Panc1 (cell line): ENCODE measurements around the gene VAV3. TPM values are rescaled to one million over a fixed set of nuclear protein-coding genes. Genes with fewer than 3 reads are reported as not detected.

ENCODE experiments used
- ATAC-seq: fragments of 200-7000 bp; cut with Tn5 transposase; 2 replicates; pipeline ENCODE4 v1.9.1; 2020; ENCODE audit warnings: mild to moderate bottlenecking, moderate library complexity
- BruUV-seq: library from RNA; stranded (reverse); fragments of 400-500 nt; replicated peaks from 2 replicates; lab custom pipeline; 2021; lab: Mats Ljungman, UMichigan
- CTCF ChIA-PET: fragments of 300-600 bp; sonication (Branson Sonifier 250); formaldehyde crosslinking; loops from one replicate; lab custom pipeline; 2022; ENCODE audit warnings: antibody characterized with exemption; lab: Charles Lee
- POLR2A ChIA-PET: fragments of 300-600 bp; sonication (Branson Sonifier 250); formaldehyde crosslinking; loops from one replicate; lab custom pipeline; 2022; ENCODE audit warnings: antibody characterized with exemption; lab: Charles Lee
- DNase-seq: peaks from one replicate; pipeline ENCODE4 v3.0.0-alpha.2; 2010; ENCODE audit warnings: low read depth, low spot score
- H3K27ac ChIP-seq: 2 replicates; pipeline ENCODE4 v1.5.1; 2011; ENCODE audit warnings: mild to moderate bottlenecking, low read length, inconsistent platforms
- H3K27me3 ChIP-seq: fragments of 200-500 bp; sonication (Bioruptor generic); 2 replicates; pipeline ENCODE4 v1.6.0; 2014; ENCODE audit warnings: low read length, inconsistent platforms; ENCODE audit not compliant: control insufficient read depth, insufficient read depth
- H3K36me3 ChIP-seq: fragments of 200-500 bp; sonication (Bioruptor generic); 2 replicates; pipeline ENCODE4 v1.5.1; 2014; ENCODE audit warnings: inconsistent platforms, mild to moderate bottlenecking, low read length, moderate library complexity; ENCODE audit not compliant: control insufficient read depth, insufficient read depth
- H3K4me1 ChIP-seq: 2 replicates; pipeline ENCODE4 v1.5.1; 2011; ENCODE audit warnings: inconsistent platforms, mild to moderate bottlenecking, low read length, moderate library complexity; ENCODE audit not compliant: control insufficient read depth, insufficient read depth
- H3K4me3 ChIP-seq, 2 experiments: 2 replicates each; pipeline ENCODE4 v1.5.1; 2011 to 2012; ENCODE audit warnings: low read depth in 2 of 2, low read length in 2 of 2, mild to moderate bottlenecking in 2 of 2, inconsistent platforms in 1 of 2, moderate library complexity in 1 of 2
- H3K9me3 ChIP-seq: fragments of 200-500 bp; sonication (Bioruptor generic); 2 replicates; pipeline ENCODE4 v1.5.1; 2014; ENCODE audit warnings: low read depth, mild to moderate bottlenecking, inconsistent platforms, low read length, moderate library complexity; ENCODE audit not compliant: control insufficient read depth, insufficient read depth
- POLR2AphosphoS5 ChIP-seq: IDR thresholded peaks from 2 replicates; pipeline ENCODE4 v1.6.1; 2012; ENCODE audit warnings: mild to moderate bottlenecking, low read depth, low read length, moderate library complexity
- REST ChIP-seq, 2 experiments: IDR thresholded peaks; 2 replicates each; pipeline ENCODE4 v1.6.1; 2011 to 2012; ENCODE audit warnings: low read depth in 2 of 2, control low read depth in 1 of 2, low read length in 1 of 2, mild to moderate bottlenecking in 1 of 2, moderate library complexity in 1 of 2; ENCODE audit not compliant: insufficient read depth in 1 of 2
- SIN3A ChIP-seq: IDR thresholded peaks from 2 replicates; pipeline ENCODE4 v1.6.1; 2012; ENCODE audit warnings: low read depth, mild to moderate bottlenecking, low read length, moderate library complexity, borderline replicate concordance; ENCODE audit not compliant: insufficient read depth
- TCF7L2 ChIP-seq: IDR thresholded peaks from 2 replicates; pipeline ENCODE4 v1.6.1; 2011; ENCODE audit warnings: mild to moderate bottlenecking, low read depth, low read length, inconsistent platforms
- in situ Hi-C: cut with HindIII; loops from 2 replicates; pipeline ENCODE4 v1.10.0; 2016; ENCODE audit warnings: low sequenced_read_pairs, low pct_unique_long_range_greater_than_20kb
- intact Hi-C: fragments of 100-400 bp; cut with micrococcal nuclease; formaldehyde crosslinking; loops from one replicate; pipeline ENCODE4 v1.10.0; 2022; ENCODE audit not compliant: unreplicated experiment
- total RNA-seq: library from RNA; stranded (reverse); gene quantifications from one replicate; pipeline ENCODE4 v1.2.1, GENCODE V29; 2021; ENCODE audit not compliant: unreplicated experiment
- TF ChIP-seq, protein P1 (sequence below): fragments of 450-650 bp; IDR thresholded peaks from 2 replicates; pipeline ENCODE4 v1.5.1; 2017; ENCODE audit warnings: mild to moderate bottlenecking

The VAV3 gene
- total RNA-seq, 1 experiment from 2014 or later, result 0.23 TPM

GRCh38 chr1:107820801-107821200 lies 144.2 kb downstream of the VAV3 start:
- Histone ChIP-seq H3K4me3 (no peak overlapping the region), H3K27ac (no peak overlapping the region), H3K27me3 (no peaks in the 10 kb centered on the region), H3K4me1 (no peaks in the 10 kb centered on the region), H3K36me3 (no peaks in the 10 kb centered on the region), H3K9me3 (no peaks in the 10 kb centered on the region)
- in situ Hi-C loops (no loop called here), intact Hi-C loops (no loop called here)
- POLR2A ChIA-PET, result no interaction called here
- TF ChIP-seq SIN3A (no peak), POLR2AphosphoS5 (no peak), TCF7L2 (no peak), REST (IDR thresholded peaks at IDR 0.05; ENCODE audit: insufficient read depth in 1 of 2, low read depth in 2 of 2, low read length in 1 of 2) (no peak)
- TF ChIP-seq, protein P1, sequence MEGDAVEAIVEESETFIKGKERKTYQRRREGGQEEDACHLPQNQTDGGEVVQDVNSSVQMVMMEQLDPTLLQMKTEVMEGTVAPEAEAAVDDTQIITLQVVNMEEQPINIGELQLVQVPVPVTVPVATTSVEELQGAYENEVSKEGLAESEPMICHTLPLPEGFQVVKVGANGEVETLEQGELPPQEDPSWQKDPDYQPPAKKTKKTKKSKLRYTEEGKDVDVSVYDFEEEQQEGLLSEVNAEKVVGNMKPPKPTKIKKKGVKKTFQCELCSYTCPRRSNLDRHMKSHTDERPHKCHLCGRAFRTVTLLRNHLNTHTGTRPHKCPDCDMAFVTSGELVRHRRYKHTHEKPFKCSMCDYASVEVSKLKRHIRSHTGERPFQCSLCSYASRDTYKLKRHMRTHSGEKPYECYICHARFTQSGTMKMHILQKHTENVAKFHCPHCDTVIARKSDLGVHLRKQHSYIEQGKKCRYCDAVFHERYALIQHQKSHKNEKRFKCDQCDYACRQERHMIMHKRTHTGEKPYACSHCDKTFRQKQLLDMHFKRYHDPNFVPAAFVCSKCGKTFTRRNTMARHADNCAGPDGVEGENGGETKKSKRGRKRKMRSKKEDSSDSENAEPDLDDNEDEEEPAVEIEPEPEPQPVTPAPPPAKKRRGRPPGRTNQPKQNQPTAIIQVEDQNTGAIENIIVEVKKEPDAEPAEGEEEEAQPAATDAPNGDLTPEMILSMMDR, result no peak
- CTCF ChIA-PET, result no interaction called here
- no TSS peak for BruUV-seq
- no peak for DNase-seq
- no peak for ATAC-seq

- POLR2A ChIA-PET, result no interaction called here
These were observed 147.0 kb downstream of the VAV3 start for GRCh38 chr1:107817935-107818334.

More at GRCh38 chr1:107817935-107818334, 147.0 kb downstream of the VAV3 start:
- Histone ChIP-seq H3K9me3 (no peaks in the 10 kb centered on the region), H3K4me1 (no peaks in the 10 kb centered on the region), H3K27ac (no peak overlapping the region), H3K36me3 (no peaks in the 10 kb centered on the region), H3K27me3 (no peaks in the 10 kb centered on the region), H3K4me3 (no peak overlapping the region)
- BruUV-seq, result no TSS peak
- CTCF ChIA-PET, result no interaction called here
- ATAC-seq, result no peak
- TF ChIP-seq REST (IDR thresholded peaks at IDR 0.05; ENCODE audit: insufficient read depth in 1 of 2, low read depth in 2 of 2, low read length in 1 of 2) (no peak), SIN3A (no peak), POLR2AphosphoS5 (no peak), TCF7L2 (no peak)
- TF ChIP-seq, protein P1, result no peak
- DNase-seq, result no peak
- intact Hi-C loops, result no loop called here
- in situ Hi-C loops, result no loop called here
